ENCODE results near the gene ZSCAN26.

ZSCAN26 gene

GRCh38 chr6:28322661-28323060 lies 55.7 kb downstream of the ZSCAN26 start:
- no peak for DNase-seq (ENCODE audit: low spot score)

- DNase-seq (ENCODE audit: low spot score): no peak
Observed at GRCh38 chr6:28323813-28324424, 57.0 kb downstream of the ZSCAN26 start.

- no peak for DNase-seq (ENCODE audit: low spot score)
Observed at GRCh38 chr6:28326371-28326948, 59.5 kb downstream of the ZSCAN26 start.
